Neural cell (in vitro differentiated cells): ENCODE results near the gene SNRPA. TPM values are rescaled to one million over a fixed set of nuclear protein-coding genes. Genes with fewer than 3 reads are reported as not detected.
"Not testable (repeated sequence)": the region's sequence is repeated elsewhere in the genome, so short reads cannot be mapped to it uniquely, and the experiment has no call there.

ENCODE experiments used
- H2AFZ ChIP-seq: fragments of 200-600, 300-800 bp; sonication (generic), shearing (Covaris generic); 2 replicates; pipeline ENCODE4 v1.6.0; 2014; ENCODE audit warnings: low read depth, mild to moderate bottlenecking, antibody characterized with exemption, low read length, moderate library complexity
- H3F3A ChIP-seq: fragments of 200-600 bp; shearing (Covaris generic); 2 replicates; pipeline ENCODE4 v1.6.1; 2016; ENCODE audit warnings: mild to moderate bottlenecking, moderate library complexity, mixed read lengths, antibody characterized with exemption, low read length; ENCODE audit not compliant: insufficient read depth, poor library complexity, severe bottlenecking
- H3K27ac ChIP-seq: fragments of 200-600, 300-800 bp; sonication (generic), shearing (Covaris generic); 2 replicates; pipeline ENCODE4 v1.5.1; 2014; ENCODE audit warnings: mild to moderate bottlenecking, low read length, moderate library complexity
- H3K27me3 ChIP-seq: fragments of 300-800, 200-600 bp; sonication (generic), shearing (Covaris generic); 2 replicates; pipeline ENCODE4 v1.6.0; 2014; ENCODE audit warnings: mild to moderate bottlenecking, low read depth, low read length, moderate library complexity; ENCODE audit not compliant: insufficient read depth
- H3K36me3 ChIP-seq: fragments of 300-800, 200-600 bp; sonication (generic), shearing (Covaris generic); 2 replicates; pipeline ENCODE4 v1.5.1; 2014; ENCODE audit warnings: mild to moderate bottlenecking, antibody characterized with exemption, low read length, moderate library complexity; ENCODE audit not compliant: insufficient read depth
- H3K4me2 ChIP-seq: fragments of 300-800, 200-600 bp; sonication (generic), shearing (Covaris generic); 2 replicates; pipeline ENCODE4 v1.6.0; 2014; ENCODE audit warnings: mild to moderate bottlenecking, low read length
- H3K4me3 ChIP-seq: fragments of 300-800, 200-600 bp; sonication (generic), shearing (Covaris generic); 2 replicates; pipeline ENCODE4 v1.5.1; 2014; ENCODE audit warnings: mild to moderate bottlenecking, low read length, moderate library complexity
- H3K79me2 ChIP-seq: fragments of 200-600 bp; shearing (Covaris generic); replicated peaks from 2 replicates; pipeline ENCODE4 v1.6.0; 2014; ENCODE audit warnings: mild to moderate bottlenecking, low read length, moderate library complexity; ENCODE audit not compliant: insufficient read depth
- H3K9ac ChIP-seq: fragments of 300-800, 200-600 bp; sonication (generic), shearing (Covaris generic); 2 replicates; pipeline ENCODE4 v1.6.1; 2016; ENCODE audit warnings: mild to moderate bottlenecking, low read length, mixed read lengths
- H3K9me2 ChIP-seq: fragments of 200-600 bp; shearing (Covaris generic); 2 replicates; pipeline ENCODE4 v1.6.1; 2016; ENCODE audit warnings: mild to moderate bottlenecking, low read length, mixed read lengths; ENCODE audit not compliant: insufficient read depth
- H3K9me3 ChIP-seq: fragments of 200-600, 300-800 bp; sonication (generic), shearing (Covaris generic); 2 replicates; pipeline ENCODE4 v1.6.1; 2016; ENCODE audit warnings: mild to moderate bottlenecking, mixed run types, low read length, moderate library complexity, mixed read lengths
- H4K20me1 ChIP-seq: fragments of 200-600 bp; shearing (Covaris generic); 2 replicates; pipeline ENCODE4 v1.6.1; 2016; ENCODE audit warnings: mild to moderate bottlenecking, mixed run types; ENCODE audit not compliant: insufficient read depth
- CTCF ChIP-seq: fragments of 450-650 bp; IDR thresholded peaks from 2 replicates; pipeline ENCODE4 v1.5.1; 2014; ENCODE audit warnings: antibody characterized with exemption, mild to moderate bottlenecking, moderate library complexity; ENCODE audit not compliant: poor library complexity, severe bottlenecking
- EP300 ChIP-seq: fragments of 450-650 bp; conservative IDR thresholded peaks from 2 replicates; pipeline ENCODE4 v1.6.1; 2014; ENCODE audit warnings: antibody characterized with exemption, mild to moderate bottlenecking, moderate library complexity; ENCODE audit not compliant: poor library complexity, severe bottlenecking
- EZH2 ChIP-seq: fragments of 200-600, 300-800 bp; shearing (Covaris generic), sonication (generic); IDR thresholded peaks from 2 replicates; pipeline ENCODE4 v1.6.1; 2014; ENCODE audit warnings: antibody characterized with exemption, low read length, borderline replicate concordance, mild to moderate bottlenecking; ENCODE audit not compliant: insufficient read depth, poor library complexity, severe bottlenecking
- MXI1 ChIP-seq: fragments of 450-650 bp; conservative IDR thresholded peaks from 2 replicates; pipeline ENCODE4 v1.6.1; 2014; ENCODE audit warnings: antibody characterized with exemption, mild to moderate bottlenecking; ENCODE audit not compliant: poor library complexity, severe bottlenecking
- POLR2AphosphoS5 ChIP-seq: IDR thresholded peaks from 2 replicates; pipeline ENCODE4 v1.6.1; 2012
- RAD21 ChIP-seq: fragments of 450-650 bp; conservative IDR thresholded peaks from 2 replicates; pipeline ENCODE4 v1.6.1; 2014; ENCODE audit warnings: antibody characterized with exemption, mild to moderate bottlenecking, moderate library complexity
- REST ChIP-seq: IDR thresholded peaks from 2 replicates; pipeline ENCODE4 v1.6.1; 2012; ENCODE audit warnings: borderline replicate concordance
- SMC3 ChIP-seq: fragments of 450-650 bp; conservative IDR thresholded peaks from 2 replicates; pipeline ENCODE4 v1.6.1; 2014; ENCODE audit warnings: antibody characterized with exemption, mild to moderate bottlenecking, moderate library complexity; ENCODE audit not compliant: poor library complexity
- TAF1 ChIP-seq: IDR thresholded peaks from 2 replicates; pipeline ENCODE4 v1.6.1; 2012; ENCODE audit warnings: low read depth
- polyA plus RNA-seq: library from polyadenylated mRNA; depleted of rRNA; stranded (reverse); fragments of >200 nt; gene quantifications from 2 replicates; pipeline ENCODE4 v1.2.3, GENCODE V29; 2014

The SNRPA gene
- polyA plus RNA-seq, 1 donor from 2014 or later: 29.9 TPM

DNA sequence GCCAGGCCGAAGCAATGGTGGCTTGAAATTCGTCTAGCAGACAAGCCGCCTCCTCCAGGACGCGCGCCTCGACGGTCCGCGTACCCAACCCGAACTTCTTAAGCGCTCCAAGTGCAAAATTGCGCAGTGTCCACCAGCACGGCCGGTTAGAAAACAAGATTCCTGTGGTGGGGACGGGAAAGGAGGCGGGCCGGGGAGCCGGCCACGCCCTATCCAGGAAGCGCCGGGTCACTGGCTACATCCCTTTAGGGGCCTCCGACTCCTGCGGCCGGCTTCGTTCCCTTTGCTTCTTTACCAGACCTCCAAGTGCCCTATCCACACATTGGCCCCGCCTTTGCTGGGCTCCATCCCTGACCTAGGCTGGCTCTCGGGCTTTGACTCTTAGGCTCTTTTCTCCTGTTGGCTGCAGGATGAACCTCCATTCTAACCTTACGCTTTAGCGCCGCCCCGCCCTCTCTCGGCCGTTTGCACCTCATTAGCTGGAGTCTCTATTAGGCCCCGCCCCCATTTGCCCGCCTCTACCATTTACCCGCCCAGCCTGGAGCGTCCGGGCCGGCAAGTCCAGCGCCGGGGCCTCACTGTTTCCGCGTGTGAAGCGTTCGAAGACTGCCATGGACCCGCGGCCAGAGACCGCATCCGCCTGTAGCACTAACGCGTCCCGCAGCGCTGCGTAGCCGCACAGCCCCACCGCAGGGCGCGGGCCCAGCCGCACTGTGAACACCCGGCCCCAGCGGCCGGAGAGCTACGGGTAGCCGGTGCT, 59.8 kb downstream of the SNRPA start:
- not testable (repeated sequence) for H3K36me3 ChIP-seq, H3K4me2 ChIP-seq, H3K9me2 ChIP-seq, H3K27me3 ChIP-seq, H3K27ac ChIP-seq, H3K9me3 ChIP-seq, H3F3A ChIP-seq, H4K20me1 ChIP-seq, H2AFZ ChIP-seq
- TF ChIP-seq POLR2AphosphoS5: peak; percentile 9
- Histone ChIP-seq H3K4me3 (peak overlapping the region; percentile 60), H3K79me2 (peaks cover 11% of the 10 kb centered on the region), H3K9ac (peak overlapping the region; percentile 46)

GRCh38 chr19:40811478-40812341, 60.7 kb downstream of the SNRPA start:
- Histone ChIP-seq H3K4me2 (no peak overlapping the region), H3K27me3 (no peaks in the 10 kb centered on the region), H3F3A (no peaks in the 10 kb centered on the region), H3K4me3 (peak overlapping the region; percentile 60), H2AFZ (no peak overlapping the region), H3K9ac (peak overlapping the region; percentile 46), H3K79me2 (peaks cover 9% of the 10 kb centered on the region), H4K20me1 (no peaks in the 10 kb centered on the region), H3K36me3 (no peaks in the 10 kb centered on the region), H3K27ac (no peak overlapping the region), H3K9me3 (no peaks in the 10 kb centered on the region), H3K9me2 (no peaks in the 10 kb centered on the region)
- TF ChIP-seq CTCF (no peak), MXI1 (no peak), POLR2AphosphoS5 (no peak), EP300 (no peak), TAF1 (no peak), SMC3 (no peak), RAD21 (no peak), EZH2 (no peak), REST (no peak)

- H3K4me3 ChIP-seq, H2AFZ ChIP-seq: not testable (repeated sequence)
Observed at GRCh38 chr19:40812571-40812970, 61.6 kb downstream of the SNRPA start.

More at GRCh38 chr19:40812571-40812970, 61.6 kb downstream of the SNRPA start:
- not testable (repeated sequence) for H3K27me3 ChIP-seq, H4K20me1 ChIP-seq, H3K4me2 ChIP-seq, H3K9me2 ChIP-seq, H3K9ac ChIP-seq, H3K27ac ChIP-seq, H3K36me3 ChIP-seq, H3K9me3 ChIP-seq, H3K79me2 ChIP-seq, H3F3A ChIP-seq
